GM10266 (cell line): ENCODE data around the gene MUCL3.
A peak's percentile ranks its signal among the peaks of the same experiment; 100 is the strongest.
"Not testable (repeated sequence)": the region's sequence is repeated elsewhere in the genome, so short reads cannot be mapped to it uniquely, and the experiment has no call there.

Experiments
- DNase-seq: peaks from one replicate; pipeline ENCODE4 v3.0.0; 2012; ENCODE audit errors: extremely low spot score
- TF ChIP-seq, protein P1 (sequence below): IDR thresholded peaks from 2 replicates; pipeline ENCODE4 v1.5.1; 2012; ENCODE audit warnings: mild to moderate bottlenecking, low read depth; ENCODE audit not compliant: control insufficient read depth, insufficient read depth; ENCODE audit errors: missing control alignments

MUCL3 gene

DNA sequence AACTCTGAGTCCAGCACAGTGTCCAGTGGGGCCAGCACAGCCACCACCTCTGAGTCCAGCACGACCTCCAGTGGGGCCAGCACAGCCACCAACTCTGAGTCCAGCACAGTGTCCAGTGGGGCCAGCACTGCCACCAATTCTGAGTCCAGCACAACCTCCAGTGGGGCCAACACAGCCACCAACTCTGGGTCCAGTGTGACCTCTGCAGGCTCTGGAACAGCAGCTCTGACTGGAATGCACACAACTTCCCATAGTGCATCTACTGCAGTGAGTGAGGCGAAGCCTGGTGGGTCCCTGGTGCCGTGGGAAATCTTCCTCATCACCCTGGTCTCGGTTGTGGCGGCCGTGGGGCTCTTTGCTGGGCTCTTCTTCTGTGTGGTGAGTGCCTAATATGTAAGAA, 46.5 kb downstream of the MUCL3 start:
- DNase-seq, result no peak
- TF ChIP-seq, protein P1, sequence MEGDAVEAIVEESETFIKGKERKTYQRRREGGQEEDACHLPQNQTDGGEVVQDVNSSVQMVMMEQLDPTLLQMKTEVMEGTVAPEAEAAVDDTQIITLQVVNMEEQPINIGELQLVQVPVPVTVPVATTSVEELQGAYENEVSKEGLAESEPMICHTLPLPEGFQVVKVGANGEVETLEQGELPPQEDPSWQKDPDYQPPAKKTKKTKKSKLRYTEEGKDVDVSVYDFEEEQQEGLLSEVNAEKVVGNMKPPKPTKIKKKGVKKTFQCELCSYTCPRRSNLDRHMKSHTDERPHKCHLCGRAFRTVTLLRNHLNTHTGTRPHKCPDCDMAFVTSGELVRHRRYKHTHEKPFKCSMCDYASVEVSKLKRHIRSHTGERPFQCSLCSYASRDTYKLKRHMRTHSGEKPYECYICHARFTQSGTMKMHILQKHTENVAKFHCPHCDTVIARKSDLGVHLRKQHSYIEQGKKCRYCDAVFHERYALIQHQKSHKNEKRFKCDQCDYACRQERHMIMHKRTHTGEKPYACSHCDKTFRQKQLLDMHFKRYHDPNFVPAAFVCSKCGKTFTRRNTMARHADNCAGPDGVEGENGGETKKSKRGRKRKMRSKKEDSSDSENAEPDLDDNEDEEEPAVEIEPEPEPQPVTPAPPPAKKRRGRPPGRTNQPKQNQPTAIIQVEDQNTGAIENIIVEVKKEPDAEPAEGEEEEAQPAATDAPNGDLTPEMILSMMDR, result no peak

DNA sequence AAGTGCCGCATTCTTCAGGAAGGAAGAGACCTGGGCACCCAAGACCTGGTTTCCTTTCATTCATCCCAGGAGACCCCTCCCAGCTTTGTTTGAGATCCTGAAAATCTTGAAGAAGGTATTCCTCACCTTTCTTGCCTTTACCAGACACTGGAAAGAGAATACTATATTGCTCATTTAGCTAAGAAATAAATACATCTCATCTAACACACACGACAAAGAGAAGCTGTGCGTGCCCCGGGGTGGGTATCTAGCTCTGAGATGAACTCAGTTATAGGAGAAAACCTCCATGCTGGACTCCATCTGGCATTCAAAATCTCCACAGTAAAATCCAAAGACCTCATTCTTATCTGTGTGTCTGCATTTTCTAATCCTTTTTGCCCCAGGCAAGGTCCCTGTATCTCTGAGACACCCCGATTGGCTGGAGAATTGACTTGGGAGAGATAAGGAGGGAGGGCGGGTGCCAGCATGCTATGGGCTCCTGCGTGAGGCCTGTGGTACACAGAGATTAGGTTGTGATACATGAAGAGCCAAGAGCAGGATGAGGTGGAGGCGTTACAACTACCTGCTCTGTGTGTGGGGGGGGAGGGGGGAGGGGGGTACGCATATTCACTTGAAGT, 47.5 kb downstream of the MUCL3 start:
- TF ChIP-seq, protein P1, result no peak
- DNase-seq, result no peak

DNA sequence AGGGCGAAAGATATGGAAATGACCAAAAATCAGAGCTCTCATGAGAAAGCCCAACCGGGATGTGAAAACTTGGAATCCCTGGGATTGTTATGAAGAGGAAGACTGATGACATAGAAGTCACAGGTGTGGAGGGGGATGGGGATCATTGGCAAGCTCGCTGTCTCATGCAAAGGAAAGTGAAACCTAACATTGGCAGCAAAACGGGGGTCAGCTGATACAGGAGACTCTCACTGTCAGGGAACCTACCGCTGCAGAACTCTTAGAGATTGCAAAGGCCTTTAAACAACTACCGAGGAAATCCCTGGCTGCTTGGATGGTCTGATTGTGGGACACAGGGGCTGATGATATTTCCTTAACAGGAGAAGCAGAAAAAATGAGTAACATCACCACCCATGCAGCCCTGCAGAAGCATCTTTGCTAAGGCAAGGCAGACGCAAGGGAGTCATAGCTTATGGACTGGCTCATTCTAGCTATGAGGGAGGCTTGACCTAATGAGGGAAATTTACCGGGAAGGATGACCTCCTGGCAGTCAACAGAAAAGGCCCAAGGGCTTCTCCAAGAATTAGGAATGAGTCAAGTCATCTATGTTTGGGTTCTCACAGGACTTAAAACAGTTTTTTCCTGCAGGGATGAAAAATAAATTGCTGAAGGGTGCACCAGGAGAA, 49.8 kb downstream of the MUCL3 start:
- DNase-seq, result no peak
- TF ChIP-seq, protein P1, result no peak

DNA sequence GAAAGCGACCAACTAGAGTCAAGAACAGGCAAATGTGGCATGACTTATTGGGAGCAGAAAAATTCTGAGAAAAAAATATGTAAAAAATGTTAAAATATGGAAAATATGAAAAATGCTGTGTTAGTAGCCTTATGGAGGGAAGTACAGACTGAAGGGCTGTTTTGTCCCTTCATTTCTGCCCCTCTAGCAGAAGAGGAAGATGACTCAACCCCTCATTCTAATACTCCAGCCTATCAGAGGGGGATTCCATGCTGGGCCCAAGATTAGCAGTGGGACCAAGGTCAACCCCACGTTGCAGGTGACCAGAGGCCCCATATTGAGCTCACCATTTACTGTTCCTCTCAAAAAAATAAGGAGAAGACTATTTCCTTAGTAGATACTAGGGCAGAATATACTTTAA, 51.1 kb downstream of the MUCL3 start:
- TF ChIP-seq, protein P1, result no peak
- no peak for DNase-seq

DNA sequence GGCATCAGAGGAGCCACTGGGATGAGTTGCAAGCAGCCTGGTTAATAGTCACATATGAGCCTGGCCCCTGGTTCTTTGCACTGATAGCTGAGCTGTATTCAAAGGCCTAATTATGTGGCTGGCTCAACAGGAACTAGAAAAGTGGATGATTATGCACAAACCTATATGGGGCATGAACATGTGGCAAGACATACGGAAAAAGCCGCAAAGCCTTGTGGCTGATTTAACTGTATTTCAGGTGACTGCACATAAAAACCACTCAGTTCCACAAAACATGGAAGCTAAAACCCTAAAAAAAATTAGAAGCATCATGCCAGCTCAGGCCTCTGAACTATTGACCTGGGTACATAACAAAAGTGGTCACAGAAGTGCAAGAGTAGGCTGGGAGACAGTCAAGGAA, 56.5 kb downstream of the MUCL3 start:
- TF ChIP-seq, protein P1, result no peak

DNA sequence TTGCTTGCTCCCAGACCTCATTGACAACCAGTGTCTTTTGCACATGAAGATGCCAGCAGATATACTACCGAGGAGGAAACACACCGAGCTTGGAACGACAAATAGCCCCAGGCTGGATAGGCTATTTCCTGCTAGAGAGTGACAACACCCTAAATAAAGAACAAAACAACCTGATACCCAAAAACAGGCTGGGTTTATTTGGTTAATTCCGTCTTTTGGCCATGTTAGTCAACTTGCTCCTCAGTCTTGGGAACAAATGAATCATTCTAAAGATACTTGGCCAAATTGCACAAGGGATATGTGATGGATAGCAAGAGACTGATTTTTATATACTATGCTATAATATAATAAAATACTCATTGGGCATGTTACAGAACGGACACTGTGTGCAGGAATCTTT, 58.0 kb downstream of the MUCL3 start:
- TF ChIP-seq, protein P1, result no peak
- DNase-seq, result peak; percentile 12

More for the DNA sequence above, 56.5 kb downstream of the MUCL3 start:
- no peak for DNase-seq

DNA sequence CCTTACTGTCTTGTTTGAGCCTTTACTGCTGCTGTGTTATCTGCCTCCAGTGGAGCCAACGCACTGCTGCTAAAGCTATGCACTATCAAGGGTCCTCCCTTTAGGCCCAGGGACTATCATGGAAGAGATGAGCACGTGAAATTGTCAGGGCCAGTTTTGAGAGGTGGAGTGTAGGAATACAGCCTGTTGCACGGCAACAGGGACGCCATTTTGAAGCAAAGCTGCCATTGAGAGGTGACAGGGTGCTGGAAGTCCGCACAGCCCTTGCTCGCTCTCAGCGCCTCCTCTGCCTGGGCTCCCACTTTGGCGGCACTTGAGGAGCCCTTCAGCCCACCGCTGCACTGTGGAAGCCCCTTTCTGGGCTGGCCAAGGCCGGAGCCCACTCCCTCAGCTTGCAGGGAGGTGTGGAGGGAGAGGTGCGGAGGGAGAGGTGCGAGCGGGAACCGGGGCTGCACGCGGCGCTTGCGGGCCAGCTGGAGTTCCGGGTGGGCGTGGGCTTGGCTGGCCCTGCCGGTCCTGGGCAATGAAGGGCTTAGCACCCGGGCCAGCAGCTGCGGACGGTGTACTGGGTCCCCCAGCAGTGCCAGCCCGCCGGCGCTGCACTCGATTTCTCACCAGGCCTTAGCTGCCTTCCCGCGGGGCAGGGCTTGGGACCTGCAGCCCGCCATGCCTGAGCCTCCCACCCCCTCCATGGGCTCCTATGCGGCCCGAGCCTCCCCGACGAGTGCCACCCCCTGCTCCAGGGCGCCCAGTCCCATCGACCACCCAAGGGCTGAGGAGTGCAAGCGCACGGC, 59.5 kb downstream of the MUCL3 start:
- not testable (repeated sequence) for DNase-seq
